Stimulated activated CD4-positive, alpha-beta T cell treated with anti-CD3 and anti-CD28 coated beads, Interleukin-2, amount 100 ng/mL, for 24 hours (primary cell): ENCODE measurements around the gene ITGAD.
A peak's percentile ranks its signal among the peaks of the same experiment; 100 is the strongest.

Source experiments
- DNase-seq, 2 donors: peaks; one replicate each; pipeline ENCODE4 v3.0.0-alpha.2; 2020

Gene ITGAD

GRCh38 chr16:31393056-31393455 is at the start of gene ITGAD:
TSS of gene ITGAD (plus strand) at chr16:31393335. CDS start at chr16:31393361, 26 bp downstream.
- no peak for DNase-seq

GRCh38 chr16:31344712-31345111 is 48.4 kb upstream of the ITGAD start:
- no peak for DNase-seq

GRCh38 chr16:31347445-31347844 is 45.7 kb upstream of the ITGAD start:
- no peak for DNase-seq

GRCh38 chr16:31348579-31348978 is 44.6 kb upstream of the ITGAD start:
- no peak for DNase-seq

GRCh38 chr16:31350275-31351005 is 42.7 kb upstream of the ITGAD start:
- DNase-seq, result no peak

- no peak for DNase-seq
Measured at GRCh38 chr16:31351246-31351941, 41.7 kb upstream of the ITGAD start.

GRCh38 chr16:31351942-31352325 is 41.2 kb upstream of the ITGAD start:
- DNase-seq, result no peak

GRCh38 chr16:31352376-31353115 is 40.6 kb upstream of the ITGAD start:
- DNase-seq, result no peak

- DNase-seq, result peak; percentile 64 to 75
Measured at GRCh38 chr16:31354394-31355291, 38.5 kb upstream of the ITGAD start, which contains the start of gene ITGAX. TSS of gene ITGAX (plus strand) at chr16:31355176. CDS start at chr16:31355255, 79 bp downstream.

- DNase-seq, result no peak
Measured at GRCh38 chr16:31355431-31356100, 37.6 kb upstream of the ITGAD start.

GRCh38 chr16:31356566-31357323 is 36.4 kb upstream of the ITGAD start:
- DNase-seq, result no peak

- no peak for DNase-seq
Measured at GRCh38 chr16:31357324-31358109, 35.6 kb upstream of the ITGAD start.

GRCh38 chr16:31360251-31360650 is 32.9 kb upstream of the ITGAD start:
- no peak for DNase-seq

GRCh38 chr16:31361201-31362110 is 31.7 kb upstream of the ITGAD start:
- DNase-seq, result no peak

GRCh38 chr16:31362476-31363405 is 30.4 kb upstream of the ITGAD start:
- DNase-seq, result no peak

GRCh38 chr16:31363721-31364120 is 29.4 kb upstream of the ITGAD start:
- no peak for DNase-seq

- no peak for DNase-seq
Measured at GRCh38 chr16:31364421-31364820, 28.7 kb upstream of the ITGAD start.
